ENCODE measurements around the gene DOCK1.

DNA sequence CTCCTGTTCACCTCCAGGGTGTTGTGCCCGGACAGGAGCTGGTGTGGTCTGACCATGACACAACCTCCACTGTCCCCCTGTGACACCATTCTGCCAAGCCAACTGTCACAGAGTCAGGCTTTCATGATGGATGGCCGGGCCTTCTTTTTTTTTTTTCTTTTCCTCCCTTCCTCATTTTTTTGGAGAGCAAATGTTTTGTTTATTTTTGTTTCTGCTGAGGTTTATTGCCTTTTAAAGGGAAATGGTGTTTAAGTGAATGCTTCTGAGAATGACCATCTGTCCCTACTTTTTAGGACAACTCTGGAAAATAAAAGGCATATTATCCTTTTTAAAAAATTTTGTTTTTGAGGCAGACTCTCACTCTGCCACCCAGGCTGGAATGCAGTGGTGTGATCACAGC lies 528.8 kb downstream of the DOCK1 start:
- TF ChIP-seq, protein P1, sequence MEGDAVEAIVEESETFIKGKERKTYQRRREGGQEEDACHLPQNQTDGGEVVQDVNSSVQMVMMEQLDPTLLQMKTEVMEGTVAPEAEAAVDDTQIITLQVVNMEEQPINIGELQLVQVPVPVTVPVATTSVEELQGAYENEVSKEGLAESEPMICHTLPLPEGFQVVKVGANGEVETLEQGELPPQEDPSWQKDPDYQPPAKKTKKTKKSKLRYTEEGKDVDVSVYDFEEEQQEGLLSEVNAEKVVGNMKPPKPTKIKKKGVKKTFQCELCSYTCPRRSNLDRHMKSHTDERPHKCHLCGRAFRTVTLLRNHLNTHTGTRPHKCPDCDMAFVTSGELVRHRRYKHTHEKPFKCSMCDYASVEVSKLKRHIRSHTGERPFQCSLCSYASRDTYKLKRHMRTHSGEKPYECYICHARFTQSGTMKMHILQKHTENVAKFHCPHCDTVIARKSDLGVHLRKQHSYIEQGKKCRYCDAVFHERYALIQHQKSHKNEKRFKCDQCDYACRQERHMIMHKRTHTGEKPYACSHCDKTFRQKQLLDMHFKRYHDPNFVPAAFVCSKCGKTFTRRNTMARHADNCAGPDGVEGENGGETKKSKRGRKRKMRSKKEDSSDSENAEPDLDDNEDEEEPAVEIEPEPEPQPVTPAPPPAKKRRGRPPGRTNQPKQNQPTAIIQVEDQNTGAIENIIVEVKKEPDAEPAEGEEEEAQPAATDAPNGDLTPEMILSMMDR (conservative IDR thresholded peaks at IDR 0.05 in 1 of 2, IDR thresholded peaks at IDR 0.05 in 1 of 2; ENCODE audit: low read depth in 1 of 2, low read length in 2 of 2) = no peak
- no peak for TF ChIP-seq EZH2 (IDR thresholded peaks at IDR 0.05; ENCODE audit: low read length, missing control alignments)

All from fibroblast of lung (primary cell).